ENCODE measurements around the gene RASAL2.

DNA sequence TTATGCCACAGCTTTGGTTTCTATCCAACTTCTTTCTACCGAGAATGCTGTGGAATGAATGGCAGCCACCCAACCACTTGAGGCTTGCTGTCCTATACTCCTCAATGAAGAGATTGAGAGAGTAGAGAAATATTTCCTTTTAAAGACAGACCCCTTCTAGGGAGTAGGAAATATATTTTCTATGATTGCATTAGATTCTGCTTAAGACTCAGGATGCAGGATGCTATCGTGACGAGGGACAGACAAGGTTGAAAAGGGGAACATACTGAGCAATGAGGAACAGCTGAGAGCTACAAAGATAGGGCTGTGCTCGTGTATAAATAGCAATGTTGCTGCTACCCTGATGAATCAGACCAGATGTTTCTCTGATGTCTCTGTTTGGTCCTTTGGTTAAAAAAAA lies 7.1 kb upstream of the RASAL2 start:
- TF ChIP-seq POLR2A (IDR thresholded peaks at IDR 0.05) (no peak), EP300 (IDR thresholded peaks at IDR 0.05) (no peak)
- TF ChIP-seq, protein P1, sequence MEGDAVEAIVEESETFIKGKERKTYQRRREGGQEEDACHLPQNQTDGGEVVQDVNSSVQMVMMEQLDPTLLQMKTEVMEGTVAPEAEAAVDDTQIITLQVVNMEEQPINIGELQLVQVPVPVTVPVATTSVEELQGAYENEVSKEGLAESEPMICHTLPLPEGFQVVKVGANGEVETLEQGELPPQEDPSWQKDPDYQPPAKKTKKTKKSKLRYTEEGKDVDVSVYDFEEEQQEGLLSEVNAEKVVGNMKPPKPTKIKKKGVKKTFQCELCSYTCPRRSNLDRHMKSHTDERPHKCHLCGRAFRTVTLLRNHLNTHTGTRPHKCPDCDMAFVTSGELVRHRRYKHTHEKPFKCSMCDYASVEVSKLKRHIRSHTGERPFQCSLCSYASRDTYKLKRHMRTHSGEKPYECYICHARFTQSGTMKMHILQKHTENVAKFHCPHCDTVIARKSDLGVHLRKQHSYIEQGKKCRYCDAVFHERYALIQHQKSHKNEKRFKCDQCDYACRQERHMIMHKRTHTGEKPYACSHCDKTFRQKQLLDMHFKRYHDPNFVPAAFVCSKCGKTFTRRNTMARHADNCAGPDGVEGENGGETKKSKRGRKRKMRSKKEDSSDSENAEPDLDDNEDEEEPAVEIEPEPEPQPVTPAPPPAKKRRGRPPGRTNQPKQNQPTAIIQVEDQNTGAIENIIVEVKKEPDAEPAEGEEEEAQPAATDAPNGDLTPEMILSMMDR (IDR thresholded peaks at IDR 0.05): no peak

Data from suprapubic skin (tissue), 3 donors.